ENCODE data around the gene MYH11.
"Not testable (repeated sequence)": the region's sequence is repeated elsewhere in the genome, so short reads cannot be mapped to it uniquely, and the experiment has no call there.

Gene MYH11

GRCh38 chr16:15749985-15750384, 106.8 kb downstream of the MYH11 start:
- DNase-seq (ENCODE audit: low read depth), result no peak

DNA sequence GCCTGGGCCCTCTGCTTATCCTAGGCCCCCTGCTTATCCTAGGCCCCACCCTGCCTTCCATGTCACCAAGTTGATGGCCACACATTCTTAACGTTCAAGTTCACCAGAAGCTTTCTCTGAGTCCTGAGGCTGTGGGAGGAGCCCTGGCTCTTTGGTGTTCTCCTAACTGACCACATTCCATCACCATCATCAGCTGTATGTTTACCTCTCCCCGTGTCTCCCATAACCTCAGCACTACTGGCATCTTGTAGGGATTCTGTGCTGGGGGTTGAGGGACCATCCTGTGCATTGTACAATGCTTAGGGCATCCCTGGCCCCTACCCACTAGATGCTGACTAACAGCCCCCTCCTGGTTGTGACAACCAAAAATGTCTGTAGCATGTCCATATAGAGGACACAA, 107.5 kb downstream of the MYH11 start:
- no peak for DNase-seq (ENCODE audit: low read depth)

- no peak for DNase-seq (ENCODE audit: low read depth)
These were observed 108.2 kb downstream of the MYH11 start for GRCh38 chr16:15748654-15749053.

GRCh38 chr16:15747937-15748336, 108.9 kb downstream of the MYH11 start:
- no peak for DNase-seq (ENCODE audit: low read depth)

DNA sequence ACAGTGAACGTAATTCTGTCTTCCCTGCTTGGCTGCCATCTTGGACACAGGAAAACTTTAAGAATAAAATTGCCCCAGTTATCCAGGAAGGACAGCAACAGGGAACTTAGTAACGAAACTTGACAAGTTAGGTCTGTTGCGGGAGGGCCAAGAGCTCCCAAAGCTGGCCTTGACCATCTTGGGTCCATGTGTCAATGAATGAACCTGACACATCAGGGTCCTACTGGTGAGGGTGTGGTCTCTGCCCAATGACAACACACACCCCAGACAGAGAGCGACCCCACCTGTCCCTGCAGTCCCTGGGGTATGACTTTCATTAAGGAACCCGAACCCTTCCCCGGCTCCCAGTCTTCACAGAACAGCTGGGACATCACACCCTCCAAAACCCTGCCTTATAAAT, 110.5 kb downstream of the MYH11 start:
- DNase-seq (ENCODE audit: low read depth), result no peak

DNA sequence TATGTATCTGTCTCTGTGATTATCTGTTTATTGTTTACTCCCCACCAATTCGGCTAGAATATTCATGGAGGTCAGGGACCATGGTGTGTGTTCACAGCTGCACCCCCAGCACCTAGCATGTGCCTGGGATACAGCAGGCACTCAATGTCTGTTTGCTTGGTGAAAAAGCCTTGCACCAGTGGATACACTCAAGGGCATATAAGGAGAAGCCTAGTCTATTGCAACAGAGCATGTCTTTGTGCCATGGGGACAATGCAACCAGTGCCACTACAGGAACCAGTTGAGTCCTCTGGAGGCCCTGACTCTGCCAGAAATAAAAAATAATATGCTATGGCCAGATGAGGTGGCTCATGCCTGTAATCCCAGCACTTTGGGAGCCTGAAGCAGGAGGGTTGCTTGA, 113.2 kb downstream of the MYH11 start:
- DNase-seq (ENCODE audit: low read depth), result no peak

- DNase-seq (ENCODE audit: low read depth), result no peak
These were observed 114.1 kb downstream of the MYH11 start for GRCh38 chr16:15742716-15743115.

GRCh38 chr16:15741207-15741871, 115.5 kb downstream of the MYH11 start:
- DNase-seq (ENCODE audit: low read depth), result no peak

GRCh38 chr16:15739950-15740349, 116.9 kb downstream of the MYH11 start:
- DNase-seq (ENCODE audit: low read depth), result no peak

DNA sequence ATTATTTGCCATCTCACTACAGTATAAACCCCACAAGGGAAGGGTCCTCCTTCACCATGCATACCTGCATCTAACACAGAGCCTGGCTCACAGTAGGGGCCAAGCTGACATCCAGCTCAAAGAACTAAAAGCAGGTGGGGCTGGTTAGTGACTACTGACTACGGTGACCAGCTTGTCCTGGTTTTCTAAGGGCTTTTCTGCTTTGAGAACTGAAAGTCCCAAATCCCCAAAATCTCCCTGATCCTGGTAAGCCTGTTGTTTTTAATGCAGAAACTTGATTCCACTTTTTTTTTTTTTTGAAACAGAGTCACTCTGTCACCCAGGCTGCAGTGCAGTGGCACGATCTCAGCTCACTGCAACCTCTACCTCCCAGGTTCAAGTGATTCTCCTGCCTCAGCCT, 117.4 kb downstream of the MYH11 start:
- no peak for DNase-seq (ENCODE audit: low read depth)

DNA sequence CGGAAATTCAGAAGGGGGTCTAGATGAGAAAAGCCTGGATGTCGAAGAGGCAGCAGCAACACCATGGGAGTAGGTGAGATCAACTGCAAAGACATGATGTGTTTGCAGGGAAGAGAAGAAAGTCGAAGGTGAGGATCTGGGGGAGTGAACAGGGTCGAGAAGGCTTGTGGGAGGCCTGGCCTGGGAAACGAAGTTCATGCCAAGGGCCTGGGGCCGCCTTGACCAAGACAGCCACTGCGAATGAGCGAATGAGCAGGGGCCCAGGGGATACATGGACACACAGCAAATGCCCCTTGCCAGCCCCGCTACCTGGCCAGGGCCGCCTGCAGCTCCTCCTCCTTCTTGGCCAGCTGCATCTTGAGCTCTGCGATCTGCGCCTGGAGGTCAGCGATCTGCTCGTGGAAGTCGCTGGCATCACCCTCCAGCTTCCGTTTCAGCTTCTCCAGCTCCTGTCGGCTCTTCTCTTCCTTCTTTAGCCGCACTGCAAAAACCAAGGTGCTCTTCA, 119.6 kb downstream of the MYH11 start:
- no peak for DNase-seq (ENCODE audit: low read depth)

DNA sequence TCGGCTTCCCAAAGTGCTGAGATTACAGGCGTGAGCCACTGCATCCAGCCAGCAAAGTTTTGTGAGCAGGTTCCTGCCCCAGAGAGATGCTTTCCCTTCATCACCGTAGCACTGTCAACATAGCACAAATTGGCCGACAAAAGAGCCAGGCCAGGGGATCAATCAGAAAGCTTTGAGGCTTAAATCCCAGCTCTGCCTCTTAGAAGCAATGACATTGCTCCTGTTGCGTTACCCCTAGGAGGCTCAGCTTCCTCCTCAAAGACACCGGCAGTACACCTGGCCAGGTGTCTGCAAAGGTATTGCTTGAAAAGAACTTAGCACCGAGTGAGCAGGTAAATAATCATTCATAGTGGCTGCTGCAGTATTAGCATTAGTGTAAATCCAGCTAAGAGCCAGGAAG, 120.3 kb downstream of the MYH11 start:
- DNase-seq (ENCODE audit: low read depth), result no peak

GRCh38 chr16:15735610-15736009, 121.2 kb downstream of the MYH11 start:
- no peak for DNase-seq (ENCODE audit: low read depth)

GRCh38 chr16:15732416-15732815, 124.4 kb downstream of the MYH11 start:
- no peak for DNase-seq (ENCODE audit: low read depth)

GRCh38 chr16:15729152-15729551, 127.7 kb downstream of the MYH11 start:
- no peak for DNase-seq (ENCODE audit: low read depth)

DNA sequence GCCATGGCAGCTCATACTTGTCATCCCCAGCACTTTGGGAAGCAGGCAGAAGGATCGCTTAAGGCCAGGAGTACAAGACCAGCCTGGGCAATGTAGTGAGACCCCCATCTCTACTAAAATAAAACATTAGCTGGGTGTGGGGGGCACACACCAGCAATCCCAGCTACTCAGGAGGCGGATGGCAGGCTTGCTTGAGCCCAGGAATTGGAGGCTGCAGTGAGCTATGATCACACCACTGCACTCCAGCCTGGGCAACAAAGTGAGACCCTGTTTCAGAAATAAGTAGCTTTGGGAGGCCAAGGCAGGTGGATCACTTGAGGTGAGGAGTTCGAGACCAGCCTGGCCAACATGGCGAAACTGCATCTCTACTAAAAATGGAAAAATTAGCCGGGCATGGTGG, 129.1 kb downstream of the MYH11 start:
- not testable (repeated sequence) for DNase-seq (ENCODE audit: low read depth)

DNA sequence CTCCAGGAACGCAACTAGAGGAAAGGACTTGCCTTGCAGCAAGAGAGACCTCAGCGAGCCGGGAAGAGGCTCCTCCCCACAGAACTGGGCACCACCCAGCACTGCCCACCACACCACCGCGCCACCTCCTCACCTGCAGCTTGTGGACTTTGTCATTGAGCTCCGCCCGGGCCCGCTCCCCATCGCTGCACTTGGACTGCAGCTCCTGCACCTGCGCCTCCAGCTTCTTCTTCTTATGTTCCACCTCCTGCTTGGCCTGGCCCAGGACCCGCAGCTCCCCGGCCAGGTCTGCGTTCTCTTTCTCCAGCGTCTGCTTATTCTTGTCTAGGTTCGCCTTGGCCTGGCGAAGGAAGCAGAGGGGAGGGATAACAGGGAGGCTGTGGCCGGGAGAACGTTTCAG, 130.1 kb downstream of the MYH11 start:
- DNase-seq (ENCODE audit: low read depth), result no peak

GRCh38 chr16:15725641-15726240, 131.1 kb downstream of the MYH11 start:
- no peak for DNase-seq (ENCODE audit: low read depth)

DNA sequence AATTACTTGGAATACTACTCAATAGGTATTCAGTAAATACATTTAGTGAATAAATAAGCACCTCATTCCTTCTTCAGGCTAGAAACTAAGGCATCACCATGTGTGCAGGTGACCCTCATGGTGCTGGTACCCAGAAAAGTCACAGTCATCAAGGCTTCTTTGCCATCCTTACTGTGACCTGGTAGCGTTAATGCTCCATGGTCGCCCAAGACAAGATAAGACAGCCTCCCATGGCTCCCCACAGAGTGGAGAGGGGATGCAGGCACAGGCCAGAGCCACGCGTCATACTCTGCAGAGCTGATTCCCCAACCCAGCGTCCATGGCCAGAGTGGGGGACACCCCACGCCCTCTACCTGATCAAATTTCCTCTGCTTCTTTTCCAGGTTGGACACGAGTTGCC, 133.0 kb downstream of the MYH11 start:
- no peak for DNase-seq (ENCODE audit: low read depth)

DNA sequence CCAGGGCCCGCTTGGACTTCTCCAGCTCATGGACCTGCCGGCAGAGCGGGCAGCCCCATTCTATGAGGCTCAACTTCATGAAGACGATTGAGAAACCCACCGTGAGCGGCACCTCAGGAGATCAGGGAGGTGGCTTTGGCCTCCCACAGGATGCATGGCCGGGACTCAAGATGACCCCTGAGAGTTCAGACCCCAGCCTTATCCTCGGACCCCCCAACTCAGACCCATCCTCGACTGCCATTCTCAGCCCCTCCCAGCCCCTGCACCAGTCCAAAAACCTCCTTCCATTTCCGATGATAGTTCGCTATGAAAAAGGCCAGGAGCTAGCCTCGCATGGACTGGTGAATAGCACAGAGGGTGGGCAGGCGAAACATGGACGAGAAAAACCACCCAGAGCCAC, 135.8 kb downstream of the MYH11 start:
- DNase-seq (ENCODE audit: low read depth), result no peak

DNA sequence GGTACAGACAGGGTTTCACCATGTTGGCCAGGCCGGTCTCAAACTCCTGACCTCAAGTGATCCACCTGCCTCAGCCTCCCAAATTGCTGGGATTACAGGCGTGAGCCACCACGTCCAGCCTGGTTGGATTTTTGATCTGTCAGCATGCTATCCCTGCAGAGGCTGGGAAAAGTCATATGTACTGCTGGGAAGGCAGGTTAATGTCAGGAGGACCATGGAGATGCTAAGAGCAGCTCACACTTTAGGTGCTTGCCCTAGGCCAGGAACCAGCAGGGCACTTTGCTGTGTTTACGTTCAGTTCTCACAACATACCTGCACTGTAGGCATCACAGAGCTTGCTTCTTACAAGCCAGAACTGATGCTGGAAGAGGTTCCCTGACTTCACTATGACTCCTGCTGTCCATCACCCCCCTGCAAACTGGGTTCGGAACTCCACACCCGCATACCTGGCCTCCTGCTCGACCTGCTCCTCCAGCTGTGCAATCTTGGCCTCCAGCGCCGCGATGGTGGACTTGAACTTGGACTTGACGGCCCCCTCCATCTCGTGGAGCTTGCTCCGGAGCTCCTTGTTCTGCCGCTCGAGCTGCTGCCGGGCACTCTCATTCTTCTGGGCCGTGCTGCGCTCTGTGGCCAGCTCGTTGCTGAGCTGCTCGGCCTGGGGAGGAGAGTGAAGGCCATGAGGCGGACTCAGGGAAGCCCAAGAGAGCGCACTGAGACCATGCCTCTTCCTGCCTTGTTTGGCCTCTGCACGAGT, 140.0 kb downstream of the MYH11 start:
- no peak for DNase-seq (ENCODE audit: low read depth)

- no peak for DNase-seq (ENCODE audit: low read depth)
These were observed 141.6 kb downstream of the MYH11 start for GRCh38 chr16:15715221-15715620.

Measured in stimulated activated CD8-positive, alpha-beta memory T cell treated with anti-CD3 and anti-CD28 coated beads, Interleukin-15, amount 100 ng/mL, for 24 hours (primary cell).